DOHH2 (cell line): ENCODE results near the gene GRID2.

Experiments used
- H3F3A ChIP-seq: fragments of 200-600 bp; sonication (generic), shearing (Covaris generic); 2 replicates; pipeline ENCODE4 v1.6.0; 2016; ENCODE audit warnings: antibody characterized with exemption, mild to moderate bottlenecking; ENCODE audit not compliant: control insufficient read depth, insufficient read depth
- H3K27ac ChIP-seq: fragments of 200-600 bp; sonication (generic); 2 replicates; pipeline ENCODE4 v1.5.1; 2014; ENCODE audit warnings: low read depth, mild to moderate bottlenecking, low read length, moderate library complexity
- H3K27me3 ChIP-seq: fragments of 200-600 bp; sonication (generic); 2 replicates; pipeline ENCODE4 v1.6.1; 2014; ENCODE audit warnings: mild to moderate bottlenecking, low read length, mixed read lengths; ENCODE audit not compliant: control insufficient read depth
- H3K36me3 ChIP-seq: fragments of 200-600 bp; sonication (generic); 2 replicates; pipeline ENCODE4 v1.6.1; 2014; ENCODE audit warnings: mild to moderate bottlenecking, low read length, moderate library complexity, mixed read lengths; ENCODE audit not compliant: control insufficient read depth
- H3K4me1 ChIP-seq: fragments of 200-600 bp; sonication (generic); 2 replicates; pipeline ENCODE4 v1.6.1; 2014; ENCODE audit warnings: mild to moderate bottlenecking, low read length, mixed read lengths; ENCODE audit not compliant: control insufficient read depth
- H3K4me2 ChIP-seq: fragments of 200-600 bp; sonication (generic); 2 replicates; pipeline ENCODE4 v1.6.0; 2014; ENCODE audit warnings: mild to moderate bottlenecking, low read length, moderate library complexity
- H3K4me3 ChIP-seq: fragments of 200-600 bp; sonication (generic); 2 replicates; pipeline ENCODE4 v1.5.1; 2014; ENCODE audit warnings: mild to moderate bottlenecking, low read length, mixed read lengths
- H3K79me2 ChIP-seq: fragments of 200-600 bp; sonication (generic); 2 replicates; pipeline ENCODE4 v1.6.1; 2014; ENCODE audit warnings: mild to moderate bottlenecking, low read length, mixed read lengths; ENCODE audit not compliant: control insufficient read depth
- H3K9me2 ChIP-seq: fragments of 200-600 bp; sonication (generic); replicated peaks from 2 replicates; pipeline ENCODE4 v1.6.1; 2014; ENCODE audit warnings: mild to moderate bottlenecking, low read length, mixed read lengths; ENCODE audit not compliant: control insufficient read depth
- H3K9me3 ChIP-seq: fragments of 200-600 bp; sonication (generic); 2 replicates; pipeline ENCODE4 v1.6.1; 2014; ENCODE audit warnings: antibody characterized with exemption, low read length, mixed read lengths; ENCODE audit not compliant: control insufficient read depth, insufficient read depth
- H4K20me1 ChIP-seq: fragments of 200-600 bp; sonication (generic); 2 replicates; pipeline ENCODE4 v1.6.0; 2014; ENCODE audit warnings: low read depth, mild to moderate bottlenecking, antibody characterized with exemption, low read length, moderate library complexity; ENCODE audit not compliant: control insufficient read depth, insufficient read depth
- CTCF ChIP-seq: fragments of 200-600 bp; sonication (generic); IDR thresholded peaks from one replicate; pipeline ENCODE4 v1.5.1; 2014; ENCODE audit warnings: antibody characterized with exemption, mild to moderate bottlenecking, low read depth, low read length; ENCODE audit not compliant: poor library complexity, severe bottlenecking
- EZH2phosphoT487 ChIP-seq: fragments of 200-600 bp; sonication (generic); IDR thresholded peaks from 2 replicates; pipeline ENCODE4 v1.6.1; 2017; ENCODE audit warnings: borderline replicate concordance, mild to moderate bottlenecking, antibody characterized with exemption, low read length, moderate library complexity, mixed read lengths

GRID2 gene

GRCh38 chr4:93645120-93645519, 1341.4 kb downstream of the GRID2 start:
- Histone ChIP-seq H3K79me2 (no peaks in the 10 kb centered on the region), H3K4me2 (no peak overlapping the region), H3K36me3 (no peaks in the 10 kb centered on the region), H3K27me3 (no peaks in the 10 kb centered on the region), H4K20me1 (no peaks in the 10 kb centered on the region), H3K4me1 (no peaks in the 10 kb centered on the region), H3F3A (no peaks in the 10 kb centered on the region), H3K4me3 (no peak overlapping the region), H3K27ac (no peak overlapping the region), H3K9me2 (no peaks in the 10 kb centered on the region), H3K9me3 (no peaks in the 10 kb centered on the region)
- TF ChIP-seq EZH2phosphoT487 (no peak), CTCF (no peak)

- Histone ChIP-seq H3K4me3 (no peak overlapping the region), H3K9me3 (no peaks in the 10 kb centered on the region), H3K9me2 (no peaks in the 10 kb centered on the region), H4K20me1 (no peaks in the 10 kb centered on the region), H3K27ac (no peak overlapping the region), H3K27me3 (no peaks in the 10 kb centered on the region), H3F3A (no peaks in the 10 kb centered on the region), H3K4me1 (no peaks in the 10 kb centered on the region), H3K79me2 (no peaks in the 10 kb centered on the region), H3K36me3 (no peaks in the 10 kb centered on the region), H3K4me2 (no peak overlapping the region)
- TF ChIP-seq CTCF (no peak), EZH2phosphoT487 (no peak)
These were observed 1342.6 kb downstream of the GRID2 start for GRCh38 chr4:93646233-93646930.

GRCh38 chr4:93648258-93648657, 1344.5 kb downstream of the GRID2 start:
- H3K4me1 ChIP-seq: no peaks in the 10 kb centered on the region
- TF ChIP-seq CTCF (no peak), EZH2phosphoT487 (no peak)
- H3K4me2 ChIP-seq: no peak overlapping the region
- H3K9me2 ChIP-seq: no peaks in the 10 kb centered on the region
- no peaks in the 10 kb centered on the region for H4K20me1 ChIP-seq
- H3K4me3 ChIP-seq: no peak overlapping the region
- H3F3A ChIP-seq: no peaks in the 10 kb centered on the region
- no peaks in the 10 kb centered on the region for H3K36me3 ChIP-seq
- no peaks in the 10 kb centered on the region for H3K27me3 ChIP-seq
- no peak overlapping the region for H3K27ac ChIP-seq
- H3K9me3 ChIP-seq: no peaks in the 10 kb centered on the region
- H3K79me2 ChIP-seq: no peaks in the 10 kb centered on the region
